GM18907 (cell line): Measurements from ENCODE around the gene TSPAN14.

ENCODE experiments used
- ATAC-seq: cut with Tn5 transposase; IDR thresholded peaks from one replicate; pipeline ENCODE4 v1.9.1; 2021; ENCODE audit warnings: mild to moderate bottlenecking, moderate library complexity; ENCODE audit not compliant: unreplicated experiment

The TSPAN14 gene

GRCh38 chr10:80580638-80581468 lies 126.7 kb downstream of the TSPAN14 start:
- ATAC-seq = no peak

- ATAC-seq = no peak
These were observed 127.3 kb downstream of the TSPAN14 start for GRCh38 chr10:80581469-80581835.

GRCh38 chr10:80582286-80582960 lies 128.3 kb downstream of the TSPAN14 start:
- no peak for ATAC-seq
